Ovary (tissue), 3 donors: ENCODE results near the gene HOXB8.

Experiments used
- CTCF ChIP-seq, 3 donors: fragments of 450-650 bp in 2 of 3; fragments of 200-600 bp in 1 of 3; IDR thresholded peaks; one replicate each; pipeline versions ENCODE4 v1.5.1 to v1.8.0; 2016 to 2022; ENCODE audit warnings: antibody characterized with exemption in 3 of 3, mild to moderate bottlenecking in 1 of 3
- POLR2A ChIP-seq: fragments of 450-650 bp; IDR thresholded peaks from one replicate; pipeline ENCODE4 v1.6.1; 2017; ENCODE audit warnings: antibody characterized with exemption, mild to moderate bottlenecking, moderate library complexity
- donor health status: DM: no; HTN: no; CAD: no.

- TF ChIP-seq CTCF (IDR thresholded peaks at IDR 0.05), result no peak
- no peak for TF ChIP-seq POLR2A
These were observed 1.0 kb upstream of the HOXB8 start for GRCh38 chr17:48615963-48616716.
